ENCODE results near the gene KLHL22. TPM values are rescaled to one million over a fixed set of nuclear protein-coding genes. Genes with fewer than 3 reads are reported as not detected.

KLHL22 gene
- total and polyA plus RNA-seq, 2 experiments from 2014 or later, result 23.6 to 38.0 TPM

DNA sequence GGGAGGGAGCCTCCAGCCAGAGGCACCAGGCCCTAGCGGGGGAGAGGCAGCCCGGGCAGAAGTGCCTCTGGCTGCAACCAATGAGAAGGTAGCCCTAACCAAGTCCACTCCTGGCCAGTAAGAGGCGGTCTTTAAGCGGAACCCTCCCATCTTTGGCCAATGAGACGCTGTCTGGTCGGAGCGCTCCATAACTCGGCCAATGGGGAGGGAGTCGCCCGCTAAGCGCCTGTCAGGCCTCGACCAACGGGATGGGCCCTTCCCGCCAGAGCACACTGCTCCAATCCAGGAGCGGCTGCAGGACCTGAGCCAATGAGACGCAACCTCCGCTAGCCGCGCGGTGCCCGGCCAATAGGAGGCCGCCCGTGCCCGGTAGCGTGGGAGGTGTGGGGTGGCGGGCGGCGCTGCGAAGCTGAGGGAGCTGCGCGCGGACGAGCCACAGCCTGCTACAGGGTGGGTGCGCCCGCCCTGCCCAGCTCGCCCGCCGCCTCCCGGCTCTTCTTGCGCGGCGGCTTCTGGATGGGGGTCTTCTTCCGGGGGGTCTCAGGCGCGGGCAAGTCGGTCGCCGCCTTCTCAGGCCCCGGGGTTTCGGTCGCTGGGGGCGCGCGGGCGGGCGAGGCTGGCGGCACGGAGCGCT is 70.5 kb downstream of the KLHL22 start:
- peaks cover under 1% of the 10 kb centered on the region for H3K27me3 ChIP-seq

DNA sequence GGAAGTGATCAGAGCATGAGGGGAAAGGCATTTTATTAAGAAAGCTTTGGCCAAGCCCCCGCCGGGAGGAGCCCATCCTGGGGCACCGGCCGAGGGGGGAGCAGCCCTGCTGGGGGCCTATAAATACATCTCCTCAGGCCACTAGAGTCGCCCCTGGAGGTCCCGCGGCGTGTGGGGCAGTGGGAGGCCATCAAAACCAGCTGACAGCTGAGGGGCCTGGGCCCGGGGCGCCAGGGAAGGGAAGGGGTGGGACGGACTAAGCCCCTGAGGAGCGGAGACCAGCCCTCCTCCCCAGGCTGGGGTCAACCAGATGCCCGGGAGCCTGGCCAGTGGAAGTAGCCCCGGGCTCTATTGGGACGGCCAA is 71.0 kb downstream of the KLHL22 start:
- Histone ChIP-seq H3K79me2 (no peaks in the 10 kb centered on the region), H3K9me2 (replicated peaks; ENCODE audit: insufficient read depth) (no peaks in the 10 kb centered on the region), H3K4me3 (no peak overlapping the region), H4K20me1 (ENCODE audit: insufficient read depth, poor library complexity, severe bottlenecking) (peaks cover 4% of the 10 kb centered on the region), H3K36me3 (replicated peaks; ENCODE audit: insufficient read depth, low read depth) (no peaks in the 10 kb centered on the region), H3K9me3 (ENCODE audit: low read depth) (no peaks in the 10 kb centered on the region), H3K4me1 (ENCODE audit: insufficient read depth) (peaks cover 31% of the 10 kb centered on the region), H2AFZ (no peak overlapping the region), H3K27ac (peak overlapping the region; percentile 94), H3K27me3 (no peaks in the 10 kb centered on the region), H3K4me2 (no peak overlapping the region)
- TF ChIP-seq, protein P1, sequence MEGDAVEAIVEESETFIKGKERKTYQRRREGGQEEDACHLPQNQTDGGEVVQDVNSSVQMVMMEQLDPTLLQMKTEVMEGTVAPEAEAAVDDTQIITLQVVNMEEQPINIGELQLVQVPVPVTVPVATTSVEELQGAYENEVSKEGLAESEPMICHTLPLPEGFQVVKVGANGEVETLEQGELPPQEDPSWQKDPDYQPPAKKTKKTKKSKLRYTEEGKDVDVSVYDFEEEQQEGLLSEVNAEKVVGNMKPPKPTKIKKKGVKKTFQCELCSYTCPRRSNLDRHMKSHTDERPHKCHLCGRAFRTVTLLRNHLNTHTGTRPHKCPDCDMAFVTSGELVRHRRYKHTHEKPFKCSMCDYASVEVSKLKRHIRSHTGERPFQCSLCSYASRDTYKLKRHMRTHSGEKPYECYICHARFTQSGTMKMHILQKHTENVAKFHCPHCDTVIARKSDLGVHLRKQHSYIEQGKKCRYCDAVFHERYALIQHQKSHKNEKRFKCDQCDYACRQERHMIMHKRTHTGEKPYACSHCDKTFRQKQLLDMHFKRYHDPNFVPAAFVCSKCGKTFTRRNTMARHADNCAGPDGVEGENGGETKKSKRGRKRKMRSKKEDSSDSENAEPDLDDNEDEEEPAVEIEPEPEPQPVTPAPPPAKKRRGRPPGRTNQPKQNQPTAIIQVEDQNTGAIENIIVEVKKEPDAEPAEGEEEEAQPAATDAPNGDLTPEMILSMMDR (IDR thresholded peaks at IDR 0.05; ENCODE audit: poor library complexity), result no peak
- WGBS (ENCODE audit: low lambda C conversion rate, missing lambda C conversion rate), result 71% methylated on average over 9 of the region's 15 CpGs
- no peak for DNase-seq (ENCODE audit: low spot score)

More for the DNA sequence above, 70.5 kb downstream of the KLHL22 start:
- no peak overlapping the region for H2AFZ ChIP-seq
- peak; percentile 7 for DNase-seq (ENCODE audit: low spot score)
- H3K27ac ChIP-seq, result peak overlapping the region; percentile 94
- H3K9me3 ChIP-seq (ENCODE audit: low read depth), result no peaks in the 10 kb centered on the region
- H3K4me2 ChIP-seq, result no peak overlapping the region
- H3K4me1 ChIP-seq (ENCODE audit: insufficient read depth), result peaks cover 31% of the 10 kb centered on the region
- no peak for TF ChIP-seq EZH2phosphoT487 (IDR thresholded peaks at IDR 0.05; ENCODE audit: low read depth, severe bottlenecking, unreplicated experiment)
- H3K79me2 ChIP-seq, result peaks cover under 1% of the 10 kb centered on the region
- H3K36me3 ChIP-seq (replicated peaks; ENCODE audit: insufficient read depth, low read depth), result no peaks in the 10 kb centered on the region
- peaks cover 9% of the 10 kb centered on the region for H4K20me1 ChIP-seq (ENCODE audit: insufficient read depth, poor library complexity, severe bottlenecking)
- no peaks in the 10 kb centered on the region for H3K9me2 ChIP-seq (replicated peaks; ENCODE audit: insufficient read depth)
- H3K4me3 ChIP-seq, result no peak overlapping the region
- 98% methylated on average over 30 of the region's 59 CpGs for WGBS (ENCODE audit: low lambda C conversion rate, missing lambda C conversion rate)

DNA sequence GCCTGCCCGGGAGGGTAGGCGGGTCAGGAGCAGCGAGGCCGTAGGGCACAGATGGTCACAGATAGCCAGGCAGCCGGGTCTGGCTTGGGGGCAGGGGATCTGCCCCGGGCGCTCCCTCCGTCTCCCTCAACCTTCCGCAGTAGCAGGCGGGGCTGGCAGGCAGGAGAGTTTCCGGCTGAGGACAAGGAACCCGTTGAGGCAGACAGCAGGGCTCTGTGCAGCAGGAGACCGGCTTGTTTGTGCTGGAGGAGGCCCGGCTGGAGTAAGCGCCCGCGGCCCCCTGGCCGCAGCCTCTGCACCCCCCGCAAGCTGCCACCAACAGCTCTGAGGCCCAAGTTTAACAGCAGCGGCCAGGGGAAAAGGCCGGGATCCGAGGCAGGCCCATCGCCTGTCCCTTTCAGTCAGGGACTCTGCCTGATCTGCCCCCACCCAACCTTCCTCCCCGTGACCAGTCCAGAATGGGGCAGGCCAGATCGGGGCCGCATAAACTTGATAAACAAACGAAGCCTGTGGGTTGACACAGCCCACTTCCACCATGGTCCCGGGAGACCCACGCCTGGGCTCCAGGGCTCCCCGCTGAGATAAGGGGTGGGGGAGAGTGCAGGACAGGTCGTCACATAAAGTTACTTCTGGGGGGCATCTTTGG is 71.6 kb downstream of the KLHL22 start:
- Histone ChIP-seq H3K4me1 (ENCODE audit: insufficient read depth) (peaks cover 31% of the 10 kb centered on the region), H3K9me2 (replicated peaks; ENCODE audit: insufficient read depth) (no peaks in the 10 kb centered on the region), H3K36me3 (replicated peaks; ENCODE audit: insufficient read depth, low read depth) (no peaks in the 10 kb centered on the region), H2AFZ (no peak overlapping the region), H3K9me3 (ENCODE audit: low read depth) (no peaks in the 10 kb centered on the region), H3K27me3 (no peaks in the 10 kb centered on the region), H3K27ac (peak overlapping the region; percentile 94), H3K4me2 (no peak overlapping the region), H3K79me2 (no peaks in the 10 kb centered on the region), H4K20me1 (ENCODE audit: insufficient read depth, poor library complexity, severe bottlenecking) (no peaks in the 10 kb centered on the region), H3K4me3 (no peak overlapping the region)
- TF ChIP-seq EZH2 (IDR thresholded peaks at IDR 0.05; ENCODE audit: borderline replicate concordance) (no peak), EZH2phosphoT487 (IDR thresholded peaks at IDR 0.05; ENCODE audit: low read depth, severe bottlenecking, unreplicated experiment) (no peak)
- TF ChIP-seq, protein P1 (IDR thresholded peaks at IDR 0.05; ENCODE audit: poor library complexity), result no peak
- WGBS (ENCODE audit: low lambda C conversion rate, missing lambda C conversion rate), result 74% methylated on average over 29 of the region's 31 CpGs
- peak; percentile 13 for DNase-seq (ENCODE audit: low spot score)

DNA sequence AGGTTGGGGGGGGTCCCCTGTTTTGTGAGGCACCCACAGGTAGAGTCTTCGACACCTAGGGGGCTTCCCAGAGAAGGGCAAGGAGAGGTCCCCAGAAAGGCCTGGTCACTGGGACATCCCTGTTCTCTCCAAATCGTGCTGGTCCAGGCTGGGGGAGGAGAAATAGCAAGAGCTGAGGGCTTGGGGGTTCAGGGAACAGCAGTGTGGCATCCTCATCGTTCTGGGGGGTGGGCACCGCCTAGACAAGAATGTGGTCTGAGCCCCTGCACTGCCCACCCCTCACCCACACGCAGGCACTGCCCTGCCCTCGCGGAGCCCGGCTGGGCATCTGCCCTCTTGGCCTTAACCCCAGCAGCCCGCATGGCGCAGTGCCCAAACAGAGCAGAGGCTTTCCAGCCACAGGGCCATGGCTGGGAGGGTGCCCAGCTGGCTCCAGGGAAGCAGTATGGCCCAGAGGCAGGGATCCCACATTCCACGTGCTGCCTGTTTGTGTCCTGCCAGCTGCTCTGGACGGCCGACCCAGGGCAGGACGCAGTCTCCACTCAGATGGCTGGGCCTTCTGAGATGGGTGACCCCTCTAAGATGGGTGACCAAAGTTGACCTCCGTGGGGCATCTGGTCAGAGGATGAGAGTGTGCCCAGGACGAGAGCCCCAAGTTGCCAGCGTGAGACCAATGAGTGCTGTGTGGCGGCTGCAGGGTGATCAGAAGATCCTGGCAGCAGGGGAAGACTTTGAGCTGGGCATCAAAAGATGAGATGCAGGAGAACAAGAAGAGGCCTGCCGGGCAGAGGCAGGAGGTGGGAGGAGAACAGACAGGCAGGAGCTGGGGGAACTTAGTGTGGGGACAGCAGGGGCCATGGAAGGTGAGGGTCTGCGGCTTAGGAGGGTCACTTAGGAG is 72.3 kb downstream of the KLHL22 start:
- H3K27ac ChIP-seq, result peak overlapping the region; percentile 94
- H3K4me1 ChIP-seq (ENCODE audit: insufficient read depth), result peaks cover 36% of the 10 kb centered on the region
- H2AFZ ChIP-seq, result no peak overlapping the region
- no peak overlapping the region for H3K4me2 ChIP-seq
- H4K20me1 ChIP-seq (ENCODE audit: insufficient read depth, poor library complexity, severe bottlenecking), result no peaks in the 10 kb centered on the region
- DNase-seq (ENCODE audit: low spot score), result peak; percentile 15
- no peak overlapping the region for H3K4me3 ChIP-seq
- no peaks in the 10 kb centered on the region for H3K9me3 ChIP-seq (ENCODE audit: low read depth)
- 79% methylated on average over 20 of the region's 20 CpGs for WGBS (ENCODE audit: low lambda C conversion rate, missing lambda C conversion rate)
- H3K36me3 ChIP-seq (replicated peaks; ENCODE audit: insufficient read depth, low read depth), result no peaks in the 10 kb centered on the region
- no peaks in the 10 kb centered on the region for H3K79me2 ChIP-seq
- H3K9me2 ChIP-seq (replicated peaks; ENCODE audit: insufficient read depth), result no peaks in the 10 kb centered on the region
- H3K27me3 ChIP-seq, result no peaks in the 10 kb centered on the region
- TF ChIP-seq, protein P1 (IDR thresholded peaks at IDR 0.05; ENCODE audit: poor library complexity), result no peak
- TF ChIP-seq EZH2phosphoT487 (IDR thresholded peaks at IDR 0.05; ENCODE audit: low read depth, severe bottlenecking, unreplicated experiment) (no peak), EZH2 (IDR thresholded peaks at IDR 0.05; ENCODE audit: borderline replicate concordance) (no peak)

Data from hepatocyte (in vitro differentiated cells).